K562 (cell line): Measurements from ENCODE around the gene SAPCD1. TPM values are rescaled to one million over a fixed set of nuclear protein-coding genes. Genes with fewer than 3 reads are reported as not detected.

Experiments used
- BCLAF1 ChIP-seq, 2 experiments: fragments of 450-650 bp in 1 of 2; IDR thresholded peaks; 2 replicates each; pipeline ENCODE4 v1.6.1; 2011 to 2017; ENCODE audit warnings: low read depth in 2 of 2, antibody characterized with exemption in 1 of 2, borderline replicate concordance in 1 of 2, low read length in 1 of 2, mild to moderate bottlenecking in 1 of 2, mixed read lengths in 1 of 2; ENCODE audit not compliant: control insufficient read depth in 1 of 2
- DEAF1 ChIP-seq: fragments of 450-650 bp; formaldehyde crosslinking; IDR thresholded peaks from 2 replicates; pipeline ENCODE4 v1.4.0; 2020; ENCODE audit warnings: mild to moderate bottlenecking, moderate library complexity
- DLX4 ChIP-seq: fragments of 250-450 bp; sonication (Bioruptor Pico); IDR thresholded peaks from 2 replicates; pipeline ENCODE4 v1.6.1; 2021; ENCODE audit warnings: mild to moderate bottlenecking
- HDAC2 ChIP-seq: fragments of 450-650 bp; IDR thresholded peaks from 2 replicates; pipeline ENCODE4 v1.6.1; 2016; ENCODE audit warnings: mild to moderate bottlenecking
- HMG20A ChIP-seq: fragments of 450-650 bp; formaldehyde crosslinking; conservative IDR thresholded peaks from 2 replicates; pipeline ENCODE4 v1.4.0; 2020; ENCODE audit warnings: mild to moderate bottlenecking, mixed read lengths
- HMGN3 ChIP-seq: IDR thresholded peaks from 2 replicates; pipeline ENCODE4 v1.6.1; 2011; ENCODE audit warnings: borderline replicate concordance, low read depth, mild to moderate bottlenecking, mixed read lengths, low read length; ENCODE audit not compliant: insufficient read length; ENCODE audit errors: extremely low read depth
- JUND ChIP-seq, 2 experiments: IDR thresholded peaks; 2 replicates in 1 of 2; 3 replicates in 1 of 2; pipeline ENCODE4 v1.6.1; 2011; ENCODE audit warnings: borderline replicate concordance in 2 of 2, low read depth in 2 of 2, low read length in 2 of 2, improper control_type of control experiment in 1 of 2, missing biosample characterization in 1 of 2, missing genetic modification characterization in 1 of 2, missing genetic modification reagents in 1 of 2
- KLF1 ChIP-seq: fragments of 450-650 bp; IDR thresholded peaks from 2 replicates; pipeline ENCODE4 v1.6.1; 2016; ENCODE audit warnings: missing genetic modification characterization, missing compliant biosample characterization
- LEF1 ChIP-seq: fragments of 450-650 bp; IDR thresholded peaks from 2 replicates; pipeline ENCODE4 v1.6.1; 2016; ENCODE audit warnings: mild to moderate bottlenecking
- MAFG ChIP-seq: fragments of 450-650 bp; conservative IDR thresholded peaks from 2 replicates; pipeline ENCODE4 v1.6.1; 2016; ENCODE audit warnings: missing genetic modification characterization, missing compliant biosample characterization
- MBD2 ChIP-seq: sonication (generic); IDR thresholded peaks from 2 replicates; pipeline ENCODE4 v1.6.1; 2016; ENCODE audit warnings: low read depth, borderline replicate concordance
- NBN ChIP-seq: fragments of 450-650 bp; IDR thresholded peaks from 2 replicates; pipeline ENCODE4 v1.6.1; 2016; ENCODE audit warnings: low read depth, mild to moderate bottlenecking
- RHOXF2B ChIP-seq: fragments of 250-450 bp; sonication (Bioruptor Pico); conservative IDR thresholded peaks from 2 replicates; pipeline ENCODE4 v1.5.1; 2021
- SIN3B ChIP-seq: fragments of 450-650 bp; IDR thresholded peaks from 2 replicates; pipeline ENCODE4 v1.6.1; 2017; ENCODE audit warnings: low read depth, mild to moderate bottlenecking, moderate library complexity
- SRSF1 ChIP-seq: fragments of 200-400 bp; formaldehyde crosslinking; IDR thresholded peaks from 2 replicates; pipeline ENCODE4 v1.6.1; 2017; ENCODE audit warnings: mild to moderate bottlenecking, low read depth, low read length, moderate library complexity
- TAL1 ChIP-seq: fragments of 450-650 bp; IDR thresholded peaks from 2 replicates; pipeline ENCODE4 v1.6.1; 2016; ENCODE audit warnings: mild to moderate bottlenecking
- ZBTB1 ChIP-seq: sonication (generic); formaldehyde crosslinking; IDR thresholded peaks from 2 replicates; pipeline ENCODE4 v1.8.1; 2023; ENCODE audit warnings: missing genetic modification reagents, low read depth, mild to moderate bottlenecking, borderline replicate concordance
- ZBTB17 ChIP-seq: fragments of 450-650 bp; formaldehyde crosslinking; IDR thresholded peaks from 2 replicates; pipeline ENCODE4 v1.4.0; 2020; ENCODE audit warnings: mild to moderate bottlenecking
- ZBTB33 ChIP-seq: sonication (generic); formaldehyde crosslinking; IDR thresholded peaks from 2 replicates; pipeline ENCODE4 v1.8.1; 2023; ENCODE audit warnings: mild to moderate bottlenecking, missing genetic modification reagents
- ZNF589 ChIP-seq: fragments of 200-800 bp; sonication (Bioruptor generic); IDR thresholded peaks from 2 replicates; pipeline ENCODE4 v1.6.1; 2016; ENCODE audit warnings: low read depth, missing genetic modification characterization, missing compliant biosample characterization
- ZNF707 ChIP-seq: fragments of 250-450 bp; sonication (Bioruptor Pico); conservative IDR thresholded peaks from 2 replicates; pipeline ENCODE4 v1.8.0; 2022; ENCODE audit warnings: inconsistent platforms, mild to moderate bottlenecking, moderate library complexity
- ZNF780A ChIP-seq: fragments of 250-450 bp; sonication (Bioruptor Pico); IDR thresholded peaks from 2 replicates; pipeline ENCODE4 v1.5.0; 2021; ENCODE audit warnings: mild to moderate bottlenecking
- ZSCAN29 ChIP-seq: fragments of 450-650 bp; IDR thresholded peaks from 2 replicates; pipeline ENCODE4 v1.6.1; 2017
- polyA plus RNA-seq, 8 experiments: library from polyadenylated mRNA; depleted of rRNA in 4 of 8; stranded (reverse) in 5 of 8; unstranded in 3 of 8; fragments of >200 nt; fragmentation: Nextera tagmentation in 2 of 8; fragmentation: Illumina TruSeq in 1 of 8; extraction: Ambion mirVana in 2 of 8; extraction: Trizol in 1 of 8; gene quantifications; 2 replicates each; pipeline versions ENCODE4 v1.2.1 to v1.2.3, GENCODE V29; 2011 to 2014; ENCODE audit warnings: inconsistent platforms in 1 of 8, missing spikeins in 1 of 8
- total RNA-seq, 7 experiments: library from RNA; depleted of rRNA in 6 of 7; stranded (reverse); fragments of >200 nt in 6 of 7; fragmentation: Illumina TruSeq in 2 of 7; extraction: Trizol in 2 of 7; gene quantifications; 2 replicates each; pipeline versions ENCODE4 v1.2.1 to v1.2.3, GENCODE V29; 2011 to 2021; ENCODE audit warnings: low replicate concordance in 1 of 7

Gene SAPCD1
- total and polyA plus RNA-seq, 9 of the 15 experiments (the other 6 are each of a cell fraction or from before 2014, with no cell fraction given): 2.6 to 30.2 (median 7.4) TPM

GRCh38 chr6:31736768-31737314 lies 25.6 kb upstream of the SAPCD1 start (continued):
- TF ChIP-seq DLX4 (CRISPR knock-in tag): no peak
- TF ChIP-seq ZNF589 (CRISPR knock-in tag): no peak
- no peak; the same call in 1 of the 2 replicates for TF ChIP-seq ZNF780A (CRISPR knock-in tag)
- TF ChIP-seq KLF1 (tag): no peak
- TF ChIP-seq HDAC2: no peak
- TF ChIP-seq LEF1: no peak
- no peak for TF ChIP-seq ZNF707
- no peak for TF ChIP-seq DEAF1 (CRISPR knock-in tag)
- no peak for TF ChIP-seq RHOXF2B (CRISPR knock-in tag)
- no peak for TF ChIP-seq HMGN3
- no peak for TF ChIP-seq TAL1
- TF ChIP-seq SRSF1: no peak
- no peak for TF ChIP-seq BCLAF1 (IDR thresholded peaks at IDR 0.05; ENCODE audit: borderline replicate concordance in 1 of 2, control insufficient read depth in 1 of 2, low read depth in 2 of 2, low read length in 1 of 2)
- no peak for TF ChIP-seq SIN3B
- TF ChIP-seq MAFG (tag): no peak
- no peak for TF ChIP-seq HMG20A (CRISPR knock-in tag)
- TF ChIP-seq ZBTB17 (CRISPR knock-in tag): peak; percentile 62
- TF ChIP-seq NBN: no peak
- TF ChIP-seq ZSCAN29: no peak
- no peak for TF ChIP-seq ZBTB1 (CRISPR knock-in tag)
- TF ChIP-seq MBD2: no peak
- TF ChIP-seq ZBTB33 (CRISPR knock-in tag): no peak
- TF ChIP-seq JUND (IDR thresholded peaks at IDR 0.05; ENCODE audit: borderline replicate concordance, low read depth, low read length): no peak
- no peak; the same call in 2 of the 3 replicates for TF ChIP-seq JUND (tag; IDR thresholded peaks at IDR 0.05; ENCODE audit: borderline replicate concordance, low read depth, low read length)
